ENCODE results near the gene PLEKHO1. TPM values are rescaled to one million over a fixed set of nuclear protein-coding genes. Genes with fewer than 3 reads are reported as not detected.

The PLEKHO1 gene
- total and polyA plus RNA-seq, 12 donors: 29.3 to 221 (median 59.7) TPM

- intact Hi-C loops (cut with DNase I): loop anchor here in 2 of 10 donors (5.0 kb wide), 2 partner anchors 63 to 73 kb away; no protein-coding TSS in a partner anchor
- no peak for TF ChIP-seq CTCF (IDR thresholded peaks at IDR 0.05)
- Histone ChIP-seq H3K4me3 (peak overlapping the region; percentile 67 to 94 (median 87)), H3K27me3 (no peaks in the 10 kb centered on the region), H3K4me1 (peaks cover 0 to 66% (median 45%) of the 10 kb centered on the region in 9 donors), H3K27ac (peak overlapping the region; percentile 79 to 99 (median 93)), H3K36me3 (peaks cover 0 to 43% (median 11%) of the 10 kb centered on the region in 9 donors), H3K9me3 (no peaks in the 10 kb centered on the region)
- 1% methylated on average over 88 to 112 of the region's 114 CpGs for WGBS, 2 donors
- ATAC-seq (peak in 4 of 8 donors; percentile 7 to 27 (median 20)), DNase-seq (peak; percentile 38 to 41)
Observed at GRCh38 chr1:150150133-150151021, 661 bp downstream of the PLEKHO1 start.

- peaks cover 0 to 78% (median 45%) of the 10 kb centered on the region in 9 donors for H3K4me1 ChIP-seq
- ATAC-seq (peak in 4 of 8 donors; percentile 43 to 55 (median 48)), DNase-seq (peak; percentile 32)
- TF ChIP-seq CTCF (IDR thresholded peaks at IDR 0.05): no peak
- H3K27me3 ChIP-seq: no peaks in the 10 kb centered on the region
- peak overlapping the region; percentile 11 to 99 (median 93) for H3K27ac ChIP-seq
- H3K4me3 ChIP-seq: peak overlapping the region; percentile 67 to 94 (median 87)
- H3K36me3 ChIP-seq: peaks cover 0 to 55% (median 15%) of the 10 kb centered on the region in 9 donors
- 18 to 20% methylated on average over 15 of the region's 15 CpGs for WGBS, 2 donors
- intact Hi-C loops (cut with DNase I): loop anchor here in 2 of 10 donors (5.0 kb wide), 2 partner anchors 64 to 74 kb away; no protein-coding TSS in a partner anchor
- H3K9me3 ChIP-seq: no peaks in the 10 kb centered on the region
Observed at GRCh38 chr1:150151291-150152181, 1.8 kb downstream of the PLEKHO1 start.

GRCh38 chr1:150152182-150152536 is 2.4 kb downstream of the PLEKHO1 start:
- DNase-seq (no peak), ATAC-seq (no peak)
- H3K27me3 ChIP-seq: no peaks in the 10 kb centered on the region
- H3K4me3 ChIP-seq: peak overlapping the region in 9 of 10 donors; percentile 67 to 94 (median 86)
- TF ChIP-seq CTCF (IDR thresholded peaks at IDR 0.05): no peak
- H3K9me3 ChIP-seq: no peaks in the 10 kb centered on the region
- intact Hi-C loops (cut with DNase I): loop anchor here in 2 of 10 donors (5.0 kb wide), 2 partner anchors 65 to 75 kb away; no protein-coding TSS in a partner anchor
- WGBS, 2 donors: 45 to 61% methylated on average over 2 of the region's 2 CpGs
- H3K36me3 ChIP-seq: peaks cover 0 to 61% (median 21%) of the 10 kb centered on the region in 9 donors
- H3K4me1 ChIP-seq: peaks cover 0 to 81% (median 45%) of the 10 kb centered on the region in 9 donors
- peak overlapping the region in 9 of 10 donors; percentile 11 to 99 (median 93) for H3K27ac ChIP-seq
